Measurements from ENCODE around the gene PIH1D1. TPM values are rescaled to one million over a fixed set of nuclear protein-coding genes. Genes with fewer than 3 reads are reported as not detected.

PIH1D1 gene
- total and polyA plus RNA-seq, 2 of the 13 experiments (the other 11 are each of a cell fraction or from before 2014, with no cell fraction given) = 110 to 137 TPM

GRCh38 chr19:49497047-49497788 is 45.6 kb upstream of the PIH1D1 start (continued):
- TF ChIP-seq POLR2A (IDR thresholded peaks at IDR 0.05; ENCODE audit: insufficient read depth in 1 of 2, low read depth in 2 of 2, low read length in 2 of 2) (peak; percentile 66 to 71; a peak in 3 of 4 replicates), ZNF563 (CRISPR knock-in tag; IDR thresholded peaks at IDR 0.05) (no peak), ATRX (CRISPR knock-in tag; IDR thresholded peaks at IDR 0.05; ENCODE audit: borderline replicate concordance) (no peak), IKZF1 (IDR thresholded peaks at IDR 0.05) (no peak), ZNF407 (CRISPR knock-in tag; IDR thresholded peaks at IDR 0.05; ENCODE audit: not compliant biosample characterization) (no peak), SUZ12 (IDR thresholded peaks at IDR 0.05; ENCODE audit: low read depth, low read length) (peak; percentile 23; the same call in 1 of the 2 replicates), KLF12 (CRISPR knock-in tag; IDR thresholded peaks at IDR 0.05; ENCODE audit: borderline replicate concordance) (no peak), PHB2 (IDR thresholded peaks at IDR 0.05; ENCODE audit: partially characterized antibody) (no peak), POLR2G (IDR thresholded peaks at IDR 0.05; ENCODE audit: low read depth, low read length) (no peak), ZNF687 (CRISPR knock-in tag; IDR thresholded peaks at IDR 0.05) (peak; percentile 40; the same call in 1 of the 2 replicates), MAF1 (CRISPR knock-in tag; IDR thresholded peaks at IDR 0.05; ENCODE audit: borderline replicate concordance) (no peak), MAX (IDR thresholded peaks at IDR 0.05) (peak; percentile 77), SMARCC2 (IDR thresholded peaks at IDR 0.05) (no peak), MXI1 (IDR thresholded peaks at IDR 0.05; ENCODE audit: borderline replicate concordance, low read depth, low read length) (peak; percentile 78; the same call in 1 of the 3 replicates), MIXL1 (CRISPR knock-in tag; IDR thresholded peaks at IDR 0.05) (no peak), KAT7 (CRISPR knock-in tag; IDR thresholded peaks at IDR 0.05; ENCODE audit: borderline replicate concordance) (0 out of 2 replicates have a peak, but pooled peaks have one; percentile 1)
